Occipital lobe (tissue), 2 donors: ENCODE measurements around the gene PTGER2. TPM values are rescaled to one million over a fixed set of nuclear protein-coding genes. Genes with fewer than 3 reads are reported as not detected.

Source experiments
- DNase-seq: peaks from one replicate; lab custom pipeline; 2025; lab: John Stamatoyannopoulos, UW
- total RNA-seq: library from RNA; depleted of rRNA; stranded (reverse); fragments of >200 nt; gene quantifications from one replicate; pipeline ENCODE4 v1.2.3, GENCODE V29; 2014

PTGER2 gene
- total RNA-seq, 1 donor from 2014 or later = not detected

DNA sequence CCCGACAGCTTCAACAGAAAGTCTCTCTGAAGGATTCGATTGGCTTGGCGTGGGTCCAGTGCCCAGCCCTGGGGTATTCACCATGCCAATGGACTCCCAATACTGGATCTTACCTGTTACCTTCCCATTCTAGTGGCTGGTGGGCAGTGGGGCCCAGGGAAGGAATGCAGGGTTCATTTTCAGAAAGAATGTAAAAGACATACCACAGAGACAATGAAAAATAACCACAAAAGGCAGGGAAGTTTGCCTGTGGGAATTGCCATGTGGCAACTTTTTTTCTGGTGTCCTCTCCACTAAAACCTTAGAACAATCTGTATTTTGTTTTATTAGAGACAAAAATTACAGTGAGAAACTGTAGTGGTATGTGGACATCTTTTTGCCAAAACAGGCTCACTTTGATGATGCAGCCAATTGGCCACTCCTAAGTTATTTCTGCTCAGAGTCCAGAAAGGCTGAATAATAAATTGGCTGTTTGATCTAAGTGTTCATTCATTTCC is 55.2 kb downstream of the PTGER2 start:
- DNase-seq = no peak

DNA sequence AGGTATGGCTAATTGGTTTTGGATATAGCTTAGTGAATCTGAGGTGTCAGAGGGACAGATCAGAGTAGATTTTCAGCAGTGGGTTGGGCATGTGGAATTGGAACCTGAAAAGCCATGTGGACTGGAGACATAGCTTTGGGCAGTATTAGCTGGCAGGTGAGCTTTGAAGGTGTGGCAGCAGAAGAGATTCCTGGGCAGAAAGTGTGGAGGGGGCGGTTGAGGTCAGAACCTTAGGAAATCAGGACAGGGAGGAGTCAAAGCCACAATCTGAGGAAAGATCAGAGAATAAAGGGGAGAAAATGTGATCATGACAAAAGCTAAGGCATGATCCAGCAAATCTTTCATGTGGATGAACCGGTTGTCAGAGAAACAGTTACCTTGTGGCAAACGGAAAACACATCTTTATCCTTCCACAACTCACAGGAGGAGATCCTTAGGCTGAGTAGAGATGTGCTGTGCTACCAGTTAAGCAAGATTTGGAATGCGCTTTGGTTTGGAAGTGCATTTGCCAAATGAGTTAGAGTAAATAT is 56.4 kb downstream of the PTGER2 start:
- no peak for DNase-seq

DNA sequence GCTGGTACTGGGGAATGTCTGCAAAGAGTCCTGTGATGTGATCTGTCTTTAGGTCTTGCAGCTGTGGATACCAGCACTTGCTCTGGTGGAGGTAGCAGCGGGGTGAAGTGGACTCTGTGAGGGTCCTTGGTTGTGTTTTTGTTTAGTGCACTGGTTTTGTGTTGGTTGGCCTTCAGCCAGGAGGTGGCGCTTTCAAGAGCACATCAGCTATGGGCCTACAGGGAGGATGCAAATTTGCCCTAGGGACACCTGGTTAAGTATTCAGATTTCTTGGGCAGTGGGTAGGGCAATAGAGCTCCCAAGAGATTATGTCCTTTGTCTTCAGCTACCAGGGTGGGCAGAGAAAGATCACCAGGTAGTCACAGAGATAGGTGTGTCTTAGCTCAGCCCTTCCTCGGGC is 63.8 kb downstream of the PTGER2 start:
- DNase-seq = no peak

Other genes starting within 250 kb of the PTGER2 start
- 8.9 TPM for gene NID2, start 245.3 kb upstream of the PTGER2 start, total RNA-seq
- gene PTGDR, start 46.6 kb upstream of the PTGER2 start, total RNA-seq = 0.31 TPM
- gene TXNDC16, start 238.2 kb downstream of the PTGER2 start, total RNA-seq = 73.8 TPM
- 27.8 TPM for gene GPR137C, start 238.5 kb downstream of the PTGER2 start, total RNA-seq